Pancreas (tissue), 10 donors: ENCODE results near the gene STARD8. TPM values are rescaled to one million over a fixed set of nuclear protein-coding genes. Genes with fewer than 3 reads are reported as not detected.

Experiments
- ATAC-seq, 4 donors: fragments of 200-7000 bp; cut with Tn5 transposase; one replicate each; pipeline versions ENCODE4 v1.8.0 to v1.9.1; 2020; ENCODE audit warnings: mild to moderate bottlenecking in 4 of 4, moderate library complexity in 4 of 4
- DNase-seq, 6 donors: peaks; one replicate each; pipeline ENCODE4 v3.0.0-alpha.2; 2020
- FAIRE-seq: peaks from 2 replicates; lab custom pipeline; 2012; peaks lifted over from hg19 to GRCh38; lab: Jason Lieb, UNC
- H3K27ac ChIP-seq, 4 donors: fragments of 200-600 bp; sonication (generic); 1 replicate in 3 of 4; 2 replicates in 1 of 4; pipeline versions ENCODE4 v1.5.0 to v1.8.0; 2020
- H3K27me3 ChIP-seq, 4 donors: fragments of 200-600 bp; one replicate each; pipeline ENCODE4 v1.8.0; 2021
- H3K36me3 ChIP-seq, 3 donors: fragments of 200-600 bp; sonication (generic) in 1 of 3; one replicate each; pipeline versions ENCODE4 v1.5.0 to v1.8.0; 2020 to 2021
- H3K4me1 ChIP-seq, 3 donors: fragments of 200-600 bp; one replicate each; pipeline ENCODE4 v1.8.0; 2021
- H3K4me3 ChIP-seq, 4 donors: fragments of 200-600 bp; sonication (generic) in 2 of 4; one replicate each; pipeline versions ENCODE4 v1.5.0 to v1.8.0; 2020 to 2021
- H3K9me3 ChIP-seq, 4 donors: fragments of 200-600 bp; one replicate each; pipeline ENCODE4 v1.8.0; 2021
- WGBS, 2 donors: extraction: QIAGEN DNeasy Blood & Tissue Kit; methylation state at CpG; one replicate each; pipeline ENCODE4 v1.1.7; 2013; 5-methylcytosine and 5-hydroxymethylcytosine counted together
- intact Hi-C, 3 donors: fragments of 100-400 bp; cut with DNase I; formaldehyde crosslinking; loops; one replicate each; pipeline versions ENCODE4 v1.11.1 to v1.14.2; 2022
- polyA plus RNA-seq, 2 donors: library from polyadenylated mRNA; stranded (reverse); fragments of 200-250 nt; gene quantifications; one replicate each; pipeline ENCODE4 v1.2.3, GENCODE V29; 2013
- total RNA-seq, 6 donors: library from RNA; stranded (reverse); fragmentation: NEBNext Ultra II Directional in 4 of 6; extraction: Animal tissue kit (Norgen Biotek cat#: 25700) in 4 of 6; gene quantifications; one replicate each; pipeline versions ENCODE4 v1.2.1 to v1.2.4, GENCODE V29; 2021 to 2023
- TF ChIP-seq, protein P1 (sequence below), 4 donors: fragments of 200-600 bp; sonication (generic) in 3 of 4; IDR thresholded peaks; one replicate each; pipeline versions ENCODE4 v1.5.0 to v1.8.0; 2021; ENCODE audit warnings: antibody characterized with exemption in 4 of 4
- donor health status: healthy with polysubstance abuse.
- donor health status: DM: no; HTN: no; CAD: no; lungs with moderate emphysema.
- donor health status: DM: no; HTN: no; CAD: no.
- donor health status: control.
- donor health status: control.
- donor health status: Bipolar disorder and iron deficiency.
- donor health status: DM: yes; HTN: yes; CAD: no.
- donor health status: DM: no; HTN: no; CAD: no.
- donor health status: DM: no; HTN: no; CAD: no.
- donor health status: DM: yes; HTN: yes; CAD: no.

STARD8 gene
- total and polyA plus RNA-seq, 8 donors, result 2.3 to 3.7 (median 2.9) TPM

DNA sequence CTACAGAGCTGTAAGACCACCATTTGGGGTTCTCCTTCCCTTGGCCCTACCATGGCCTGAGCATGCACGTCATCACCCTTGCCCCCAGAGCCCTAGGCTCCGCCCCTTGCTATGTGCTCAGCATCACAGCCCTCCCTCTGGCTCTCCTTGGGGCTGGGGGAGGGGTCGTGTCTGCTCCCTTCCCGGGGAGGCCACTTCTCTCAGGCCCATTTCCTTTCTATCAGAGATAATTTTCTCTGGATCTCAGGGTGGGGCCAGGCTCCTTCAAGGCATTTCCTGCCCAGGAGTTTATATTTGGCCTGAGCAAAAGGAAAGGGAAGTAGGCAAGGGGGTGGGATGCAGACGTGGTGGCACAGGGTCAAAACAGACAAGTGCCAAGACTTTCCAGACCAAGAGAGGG, 55.9 kb downstream of the STARD8 start:
- H3K36me3 ChIP-seq, result no peaks in the 10 kb centered on the region
- ATAC-seq, result no peak
- H3K27me3 ChIP-seq, result no peaks in the 10 kb centered on the region
- no peak overlapping the region for H3K27ac ChIP-seq
- H3K9me3 ChIP-seq, result no peaks in the 10 kb centered on the region
- TF ChIP-seq, protein P1, sequence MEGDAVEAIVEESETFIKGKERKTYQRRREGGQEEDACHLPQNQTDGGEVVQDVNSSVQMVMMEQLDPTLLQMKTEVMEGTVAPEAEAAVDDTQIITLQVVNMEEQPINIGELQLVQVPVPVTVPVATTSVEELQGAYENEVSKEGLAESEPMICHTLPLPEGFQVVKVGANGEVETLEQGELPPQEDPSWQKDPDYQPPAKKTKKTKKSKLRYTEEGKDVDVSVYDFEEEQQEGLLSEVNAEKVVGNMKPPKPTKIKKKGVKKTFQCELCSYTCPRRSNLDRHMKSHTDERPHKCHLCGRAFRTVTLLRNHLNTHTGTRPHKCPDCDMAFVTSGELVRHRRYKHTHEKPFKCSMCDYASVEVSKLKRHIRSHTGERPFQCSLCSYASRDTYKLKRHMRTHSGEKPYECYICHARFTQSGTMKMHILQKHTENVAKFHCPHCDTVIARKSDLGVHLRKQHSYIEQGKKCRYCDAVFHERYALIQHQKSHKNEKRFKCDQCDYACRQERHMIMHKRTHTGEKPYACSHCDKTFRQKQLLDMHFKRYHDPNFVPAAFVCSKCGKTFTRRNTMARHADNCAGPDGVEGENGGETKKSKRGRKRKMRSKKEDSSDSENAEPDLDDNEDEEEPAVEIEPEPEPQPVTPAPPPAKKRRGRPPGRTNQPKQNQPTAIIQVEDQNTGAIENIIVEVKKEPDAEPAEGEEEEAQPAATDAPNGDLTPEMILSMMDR (IDR thresholded peaks at IDR 0.05), result no peak
- WGBS, 2 donors, result 63 to 69% methylated on average over 5 of the region's 5 CpGs
- peaks cover 0 to 5% (median 0%) of the 10 kb centered on the region in 3 donors for H3K4me1 ChIP-seq
- no peak overlapping the region for H3K4me3 ChIP-seq
- no peak for FAIRE-seq
- intact Hi-C loops, result no loop called here
- no peak for DNase-seq

DNA sequence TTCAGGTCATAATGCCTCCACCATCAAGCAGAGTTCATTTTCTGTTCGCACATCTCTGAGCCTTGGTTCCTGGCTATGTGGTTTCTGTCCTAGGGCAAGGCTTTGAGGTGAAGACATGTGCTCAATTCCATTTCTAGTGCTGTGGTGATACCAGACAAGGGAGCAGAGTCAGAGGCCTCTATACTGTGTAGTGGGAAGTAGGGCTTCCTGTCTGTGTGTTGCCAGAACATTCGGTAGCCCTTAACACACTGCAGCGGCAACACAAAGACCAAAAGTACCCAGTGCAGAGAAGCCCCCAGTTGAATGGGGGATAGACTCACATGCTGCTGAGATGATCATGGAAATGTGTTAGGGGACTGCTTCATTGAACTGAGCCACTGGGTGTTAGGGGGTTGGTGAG, 56.4 kb downstream of the STARD8 start:
- intact Hi-C loops, result no loop called here
- 87 to 91% methylated on average over 3 of the region's 3 CpGs for WGBS, 2 donors
- peaks cover 0 to 3% (median 0%) of the 10 kb centered on the region in 3 donors for H3K4me1 ChIP-seq
- H3K27ac ChIP-seq, result no peak overlapping the region
- ATAC-seq, result no peak
- no peak overlapping the region for H3K4me3 ChIP-seq
- H3K27me3 ChIP-seq, result no peaks in the 10 kb centered on the region
- no peaks in the 10 kb centered on the region for H3K9me3 ChIP-seq
- FAIRE-seq, result no peak
- DNase-seq, result no peak
- TF ChIP-seq, protein P1 (IDR thresholded peaks at IDR 0.05), result no peak
- H3K36me3 ChIP-seq, result no peaks in the 10 kb centered on the region

DNA sequence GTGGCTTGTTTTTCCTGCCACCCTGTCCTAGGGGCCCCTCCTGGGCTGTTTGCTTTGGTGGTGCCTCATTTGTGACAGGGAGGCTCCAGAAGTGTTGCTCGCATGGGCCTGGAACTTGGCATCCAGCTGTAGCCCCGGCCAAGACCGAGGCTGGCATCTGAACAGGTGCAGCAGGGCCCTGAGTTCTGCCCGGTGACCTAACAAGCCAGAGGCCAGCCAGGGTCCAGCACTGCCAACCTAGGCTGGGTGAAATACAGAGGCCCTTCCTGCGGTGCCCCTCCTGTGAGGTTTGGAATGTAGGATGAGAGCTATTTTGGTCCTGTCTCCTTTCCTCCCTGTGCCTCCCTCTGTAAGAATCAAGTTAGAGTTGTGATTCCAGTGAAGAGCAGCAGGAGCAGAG, 58.5 kb downstream of the STARD8 start:
- Histone ChIP-seq H3K27ac (no peak overlapping the region), H3K9me3 (no peaks in the 10 kb centered on the region), H3K4me1 (no peaks in the 10 kb centered on the region), H3K36me3 (no peaks in the 10 kb centered on the region), H3K4me3 (no peak overlapping the region), H3K27me3 (no peaks in the 10 kb centered on the region)
- FAIRE-seq, result no peak
- no peak for ATAC-seq
- TF ChIP-seq, protein P1 (IDR thresholded peaks at IDR 0.05), result no peak
- intact Hi-C loops, result no loop called here
- no peak for DNase-seq
- 56 to 63% methylated on average over 5 of the region's 5 CpGs for WGBS, 2 donors

DNA sequence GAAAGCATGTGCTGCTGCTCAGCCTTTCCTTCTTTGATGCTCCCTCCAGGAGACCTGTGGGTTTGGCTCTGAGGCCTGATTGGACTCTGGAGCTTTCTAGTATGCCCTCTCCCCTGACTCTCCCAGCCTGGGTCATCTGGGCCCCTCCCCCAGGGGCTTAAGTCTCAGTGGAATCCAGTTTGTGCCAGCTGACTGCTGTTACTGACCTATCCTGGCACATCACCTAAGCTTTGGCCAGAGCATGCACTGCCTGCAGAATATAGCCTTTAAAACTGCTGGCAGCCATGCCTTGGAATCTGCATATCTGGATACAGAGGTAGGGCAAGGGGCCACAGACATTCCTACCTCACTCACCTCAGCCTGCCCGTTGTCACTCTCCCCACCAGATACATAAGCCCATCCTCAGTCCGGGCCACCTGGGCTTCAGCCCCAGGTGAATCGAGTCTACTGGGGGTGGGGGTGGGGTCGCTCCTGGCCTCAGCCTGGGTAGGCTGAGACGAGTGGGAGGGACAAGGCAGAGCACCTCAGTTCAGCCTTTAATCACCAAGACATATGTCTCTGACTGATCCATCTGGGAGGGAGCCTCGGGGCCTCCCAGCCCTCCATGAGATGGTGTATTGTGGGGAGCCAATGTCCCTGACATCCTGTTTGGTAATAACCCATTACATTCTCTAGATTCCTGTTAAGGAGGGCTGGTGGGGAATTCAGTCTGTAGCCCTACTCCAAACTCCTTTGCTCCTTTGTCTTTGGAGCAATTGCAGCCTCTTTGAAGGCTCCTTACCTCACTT, 61.2 kb downstream of the STARD8 start:
- FAIRE-seq (no peak), DNase-seq (no peak), ATAC-seq (no peak)
- 46 to 52% methylated on average over 6 of the region's 6 CpGs for WGBS, 2 donors
- Histone ChIP-seq H3K4me3 (no peak overlapping the region), H3K9me3 (no peaks in the 10 kb centered on the region), H3K36me3 (no peaks in the 10 kb centered on the region), H3K27me3 (no peaks in the 10 kb centered on the region), H3K4me1 (no peaks in the 10 kb centered on the region), H3K27ac (no peak overlapping the region)
- TF ChIP-seq, protein P1 (IDR thresholded peaks at IDR 0.05), result no peak
- intact Hi-C loops, result no loop called here
